Osteocyte (in vitro differentiated cells): ENCODE data around the gene CCDC51. TPM values are rescaled to one million over a fixed set of nuclear protein-coding genes. Genes with fewer than 3 reads are reported as not detected.

Experiments used
- DNase-seq: peaks from one replicate; pipeline ENCODE4 v3.0.0; 2021; ENCODE audit warnings: mixed read lengths; ENCODE audit not compliant: unreplicated experiment; ENCODE audit errors: extremely low spot score
- H3K27ac Mint-ChIP-seq: one replicate; pipeline ENCODE4 v1.8.0; 2021; ENCODE audit warnings: mild to moderate bottlenecking, mixed read lengths; ENCODE audit not compliant: unreplicated experiment
- H3K27me3 Mint-ChIP-seq: one replicate; pipeline ENCODE4 v1.8.0; 2021; ENCODE audit warnings: mixed read lengths; ENCODE audit not compliant: unreplicated experiment
- H3K36me3 Mint-ChIP-seq: one replicate; pipeline ENCODE4 v1.8.0; 2021; ENCODE audit warnings: mixed read lengths; ENCODE audit not compliant: unreplicated experiment
- H3K4me1 Mint-ChIP-seq: one replicate; pipeline ENCODE4 v1.8.0; 2021; ENCODE audit warnings: mixed read lengths; ENCODE audit not compliant: unreplicated experiment
- H3K4me3 Mint-ChIP-seq: one replicate; pipeline ENCODE4 v1.8.0; 2021; ENCODE audit warnings: mild to moderate bottlenecking, moderate library complexity, mixed read lengths; ENCODE audit not compliant: unreplicated experiment
- H3K9me3 Mint-ChIP-seq: one replicate; pipeline ENCODE4 v1.8.0; 2021; ENCODE audit warnings: mixed read lengths; ENCODE audit not compliant: unreplicated experiment
- CTCF ChIP-seq: fragments of 200-600 bp; sonication (generic); IDR thresholded peaks from 2 replicates; pipeline ENCODE4 v1.5.0; 2021; ENCODE audit warnings: antibody characterized with exemption, mild to moderate bottlenecking, moderate library complexity
- total RNA-seq: library from RNA; stranded (reverse); gene quantifications from 2 replicates; pipeline ENCODE4 v1.2.1, GENCODE V29; 2021

Gene CCDC51
- total RNA-seq, 1 donor from 2014 or later: 11.3 TPM

GRCh38 chr3:48399387-48400172, 40.3 kb downstream of the CCDC51 start:
- Mint-ChIP-seq H3K4me1 (peaks cover 25% of the 10 kb centered on the region), H3K27me3 (peaks cover 15% of the 10 kb centered on the region), H3K27ac (no peak overlapping the region), H3K36me3 (peaks cover 7% of the 10 kb centered on the region), H3K4me3 (no peak overlapping the region), H3K9me3 (no peaks in the 10 kb centered on the region)
- DNase-seq: no peak
- TF ChIP-seq CTCF: no peak

- H3K4me3 Mint-ChIP-seq: no peak overlapping the region
- H3K4me1 Mint-ChIP-seq: peaks cover 25% of the 10 kb centered on the region
- H3K27ac Mint-ChIP-seq: no peak overlapping the region
- H3K27me3 Mint-ChIP-seq: peaks cover 18% of the 10 kb centered on the region
- TF ChIP-seq CTCF: no peak
- H3K9me3 Mint-ChIP-seq: no peaks in the 10 kb centered on the region
- no peak for DNase-seq
- peaks cover 3% of the 10 kb centered on the region for H3K36me3 Mint-ChIP-seq
These were observed 41.1 kb downstream of the CCDC51 start for GRCh38 chr3:48398701-48399386.

- TF ChIP-seq CTCF: no peak
- DNase-seq: no peak
- Mint-ChIP-seq H3K9me3 (no peaks in the 10 kb centered on the region), H3K4me3 (no peak overlapping the region), H3K4me1 (peaks cover 21% of the 10 kb centered on the region), H3K27ac (no peak overlapping the region), H3K27me3 (peaks cover 18% of the 10 kb centered on the region), H3K36me3 (no peaks in the 10 kb centered on the region)
These were observed 41.9 kb downstream of the CCDC51 start for GRCh38 chr3:48397767-48398681.

- Mint-ChIP-seq H3K9me3 (peaks cover 4% of the 10 kb centered on the region), H3K27ac (no peak overlapping the region), H3K4me3 (no peak overlapping the region), H3K4me1 (no peaks in the 10 kb centered on the region), H3K27me3 (peaks cover 31% of the 10 kb centered on the region), H3K36me3 (no peaks in the 10 kb centered on the region)
- DNase-seq: no peak
- no peak for TF ChIP-seq CTCF
These were observed 44.2 kb downstream of the CCDC51 start for GRCh38 chr3:48395714-48396113.
